Measurements from ENCODE around the gene MTPN.

The MTPN gene

GRCh38 chr7:135905858-135906257 lies 71.3 kb downstream of the MTPN start:
- no peak for TF ChIP-seq CTCF (IDR thresholded peaks at IDR 0.05; ENCODE audit: borderline replicate concordance, insufficient read depth, low read depth, low read length)
- H3K4me3 ChIP-seq (ENCODE audit: low read depth, low read length) = no peak overlapping the region

GRCh38 chr7:135905355-135905754 lies 71.8 kb downstream of the MTPN start:
- no peak for TF ChIP-seq CTCF (IDR thresholded peaks at IDR 0.05; ENCODE audit: borderline replicate concordance, insufficient read depth, low read depth, low read length)
- H3K4me3 ChIP-seq (ENCODE audit: low read depth, low read length) = no peak overlapping the region

DNA sequence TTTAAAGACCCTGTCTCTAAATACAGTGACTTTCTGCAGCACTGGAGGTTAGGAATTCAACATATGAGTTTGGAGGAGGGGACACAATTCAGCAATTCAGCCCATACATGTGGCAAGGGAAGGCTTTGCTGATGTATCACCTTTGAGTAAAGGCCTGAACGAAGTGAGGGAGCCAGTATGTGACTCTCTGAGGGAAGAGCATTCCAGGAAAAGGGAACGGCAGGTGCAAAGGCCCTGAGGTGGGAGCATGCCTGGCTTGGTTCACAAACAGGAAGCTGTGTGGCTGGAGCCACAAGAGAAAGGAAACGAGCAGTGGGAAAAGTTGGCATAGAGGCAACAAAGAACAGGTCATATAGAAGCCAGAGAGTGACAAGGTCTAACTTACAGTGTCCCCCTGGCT lies 72.9 kb downstream of the MTPN start:
- no peak overlapping the region for H3K4me3 ChIP-seq (ENCODE audit: low read depth, low read length)
- TF ChIP-seq CTCF (IDR thresholded peaks at IDR 0.05; ENCODE audit: borderline replicate concordance, insufficient read depth, low read depth, low read length) = no peak

DNA sequence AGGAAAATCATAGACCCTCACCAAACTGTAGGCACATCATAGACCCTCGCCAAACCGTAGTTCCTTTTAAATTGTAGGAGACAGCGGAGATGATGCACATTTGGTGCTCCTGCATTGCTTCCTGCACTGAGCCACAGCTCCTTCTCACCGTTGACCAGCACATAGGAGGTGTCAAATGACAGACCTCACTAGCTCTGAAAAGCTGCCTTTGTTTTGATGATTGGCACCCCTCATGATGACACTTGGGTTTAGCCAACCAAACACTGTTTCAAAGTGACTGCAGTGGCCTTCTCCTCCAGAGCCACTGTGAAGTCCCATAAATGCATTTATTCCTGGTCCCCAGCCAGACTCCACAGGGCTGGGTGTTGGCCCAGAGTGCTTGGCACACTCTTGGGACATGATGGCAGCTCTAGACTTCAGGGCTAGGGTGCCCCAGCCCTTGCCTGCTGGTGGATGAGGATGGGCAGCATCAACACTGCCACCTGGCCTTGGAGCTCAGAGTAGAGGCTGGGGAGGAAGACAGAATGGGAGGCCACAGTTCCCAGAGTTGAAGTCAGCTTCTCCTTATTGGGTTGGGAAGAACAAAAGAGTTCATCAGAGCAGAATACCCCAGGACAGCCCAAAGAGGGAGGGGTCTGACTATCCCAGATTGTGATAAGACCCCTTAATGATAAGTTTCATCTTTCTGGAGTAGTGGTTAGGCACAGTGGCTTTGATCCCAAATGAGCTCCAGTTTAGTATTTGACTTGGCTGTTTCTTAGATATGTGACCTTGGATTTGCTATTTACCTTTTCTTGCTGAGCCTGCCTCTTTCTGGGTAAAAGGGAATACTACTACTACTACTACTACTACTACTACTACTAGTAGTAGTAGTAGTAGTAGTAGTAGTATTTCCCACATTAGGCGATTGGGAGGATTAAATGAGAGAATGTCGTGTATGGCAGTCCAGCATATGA lies 75.3 kb downstream of the MTPN start:
- H3K4me3 ChIP-seq (ENCODE audit: low read depth, low read length) = no peak overlapping the region
- TF ChIP-seq CTCF (IDR thresholded peaks at IDR 0.05; ENCODE audit: borderline replicate concordance, insufficient read depth, low read depth, low read length) = no peak

- no peak for TF ChIP-seq CTCF (IDR thresholded peaks at IDR 0.05; ENCODE audit: borderline replicate concordance, insufficient read depth, low read depth, low read length)
- H3K4me3 ChIP-seq (ENCODE audit: low read depth, low read length) = no peak overlapping the region
Observed at GRCh38 chr7:135900065-135900546, 77.1 kb downstream of the MTPN start.

GRCh38 chr7:135899458-135900064 lies 77.6 kb downstream of the MTPN start:
- no peak for TF ChIP-seq CTCF (IDR thresholded peaks at IDR 0.05; ENCODE audit: borderline replicate concordance, insufficient read depth, low read depth, low read length)
- H3K4me3 ChIP-seq (ENCODE audit: low read depth, low read length) = no peak overlapping the region
